D341Med (cell line): Measurements from ENCODE around the gene C10orf105.
A peak's percentile ranks its signal among the peaks of the same experiment; 100 is the strongest.

Source experiments
- DNase-seq: peaks from one replicate; pipeline ENCODE4 v3.0.0; 2012; ENCODE audit warnings: low spot score

Gene C10orf105

DNA sequence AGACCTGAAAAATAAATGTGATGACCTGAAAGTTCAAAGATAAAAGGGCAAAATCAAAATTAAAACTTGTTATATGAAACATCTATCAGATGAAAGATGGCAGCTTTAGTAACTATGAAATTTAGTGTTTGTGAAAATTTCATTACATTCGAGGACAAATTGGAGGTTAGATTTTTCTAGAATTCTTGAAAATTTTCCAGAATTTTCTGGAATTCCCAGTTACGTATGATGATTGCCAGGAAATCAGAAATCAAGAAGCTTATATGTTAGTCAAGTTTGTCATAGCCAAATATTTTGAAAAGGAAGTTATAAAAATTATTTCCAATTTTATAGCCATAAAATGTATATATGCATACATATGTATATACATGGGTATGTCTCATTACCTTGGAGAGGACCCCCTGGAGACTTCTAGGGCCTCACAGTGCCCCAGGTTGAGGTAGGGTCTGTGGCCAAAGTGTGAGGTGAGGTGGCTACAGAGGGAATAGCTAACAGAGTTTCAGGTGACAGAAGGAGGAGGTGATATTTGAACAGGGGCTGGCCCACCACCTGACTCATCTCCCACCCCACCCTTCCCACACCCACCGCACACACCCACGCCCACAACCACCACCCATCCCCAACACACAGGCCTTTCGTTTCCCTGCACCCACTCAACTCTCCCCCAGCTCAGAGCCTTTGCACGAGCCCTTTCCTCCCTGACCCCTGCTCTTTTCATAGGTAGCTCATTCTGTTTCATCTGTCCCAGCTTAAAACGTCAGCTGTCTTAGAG lies 21.5 kb downstream of the C10orf105 start:
- no peak for DNase-seq

DNA sequence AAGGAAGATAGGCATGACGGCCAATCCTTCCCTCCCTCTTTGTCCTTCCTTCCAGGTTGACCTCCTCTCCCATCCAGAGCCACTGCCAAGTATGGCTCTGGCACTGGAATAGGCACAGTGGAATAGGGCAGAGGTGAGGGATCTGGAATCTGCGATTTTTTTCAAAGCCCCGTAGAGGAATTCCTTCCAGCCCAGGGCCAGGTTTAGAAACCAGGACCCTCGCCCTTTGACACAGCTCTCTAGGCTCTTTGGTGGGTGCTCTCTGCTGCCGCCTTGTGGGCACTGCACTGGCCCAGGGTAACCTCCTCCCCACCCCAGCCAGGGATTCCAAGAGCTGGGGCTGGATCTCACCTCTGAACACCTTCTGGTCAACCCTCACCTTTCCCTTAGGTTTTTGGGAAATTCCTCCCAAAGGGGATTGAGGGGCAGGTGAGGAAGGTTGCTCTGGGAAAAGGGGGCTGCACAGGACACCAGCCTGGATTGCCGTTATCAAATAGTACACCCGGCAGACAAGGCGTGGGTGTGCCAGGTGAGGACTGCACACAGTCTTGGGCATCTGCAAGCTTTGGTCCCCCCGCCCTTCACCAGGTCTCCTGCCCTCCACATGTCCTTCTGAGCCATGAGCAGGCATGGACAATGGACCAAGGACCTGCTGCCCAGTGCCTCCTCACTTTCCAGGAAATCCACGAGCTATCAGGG lies 22.8 kb downstream of the C10orf105 start:
- peak; percentile 73 for DNase-seq

DNA sequence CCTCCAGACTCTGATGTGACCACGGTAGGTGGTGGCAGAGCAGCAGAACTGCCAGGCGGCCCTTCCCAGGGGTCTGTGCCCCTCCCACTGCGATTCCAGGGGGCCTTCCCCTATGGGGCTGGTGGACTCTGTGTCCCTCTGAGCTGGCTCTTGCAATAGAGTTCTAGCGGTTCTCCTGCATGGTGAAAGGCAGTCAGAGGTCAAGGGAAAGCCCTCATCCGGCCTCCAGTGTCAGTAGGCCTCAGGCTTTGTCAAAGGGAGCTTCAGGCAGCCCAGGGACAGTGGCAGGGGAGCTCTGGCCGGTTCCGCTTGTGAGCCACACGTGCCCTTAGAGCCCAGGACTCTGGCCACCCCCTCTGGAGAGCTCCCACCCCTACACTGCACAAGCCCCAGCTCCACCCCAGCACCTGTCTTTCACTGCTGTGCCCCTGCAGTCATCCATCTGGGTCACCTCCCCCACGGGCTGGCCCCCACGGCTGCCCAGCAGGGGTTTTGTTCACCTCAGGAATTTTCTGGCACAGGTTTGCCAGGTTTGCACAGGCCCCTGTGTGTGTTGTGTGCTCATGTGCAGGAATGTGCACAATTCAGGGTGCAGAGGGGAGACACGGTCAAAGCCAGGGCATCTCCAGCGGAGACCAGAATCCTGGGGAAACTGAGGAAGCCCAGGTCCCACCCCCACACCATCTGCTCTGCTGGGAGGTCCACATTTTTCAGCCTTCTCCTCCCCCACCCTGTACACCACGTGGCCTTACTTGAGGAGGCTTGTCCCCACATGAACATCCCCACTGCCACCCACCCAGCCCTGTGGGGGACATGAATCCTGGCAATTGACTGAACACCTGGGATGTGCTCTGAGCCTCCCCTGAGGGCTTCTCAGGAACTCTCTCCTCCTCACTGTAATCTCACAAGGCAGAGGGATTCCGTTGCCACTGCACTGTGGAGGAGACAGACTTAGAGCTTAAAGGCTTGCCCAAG lies 23.8 kb downstream of the C10orf105 start:
- DNase-seq: no peak

DNA sequence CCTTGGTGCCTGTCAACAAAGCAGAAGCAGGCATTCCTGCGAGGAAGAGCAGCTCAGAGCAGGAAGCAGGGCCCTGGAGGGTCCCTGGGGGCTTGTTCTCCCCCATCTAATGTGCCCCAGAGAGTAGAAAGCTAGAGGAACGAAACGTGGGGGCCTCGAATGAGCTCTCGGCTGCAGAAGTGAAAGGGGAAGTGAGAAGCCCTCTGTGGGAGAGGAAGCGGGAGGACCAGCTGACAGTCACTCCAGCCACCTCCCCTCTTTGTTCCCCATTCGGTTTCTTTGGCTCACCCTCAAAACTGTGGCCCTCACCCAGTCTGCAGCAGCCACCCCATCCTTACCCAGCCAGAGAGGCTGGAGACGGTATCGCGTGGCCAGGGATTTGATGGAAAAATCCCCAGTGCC lies 25.0 kb downstream of the C10orf105 start:
- no peak for DNase-seq

DNA sequence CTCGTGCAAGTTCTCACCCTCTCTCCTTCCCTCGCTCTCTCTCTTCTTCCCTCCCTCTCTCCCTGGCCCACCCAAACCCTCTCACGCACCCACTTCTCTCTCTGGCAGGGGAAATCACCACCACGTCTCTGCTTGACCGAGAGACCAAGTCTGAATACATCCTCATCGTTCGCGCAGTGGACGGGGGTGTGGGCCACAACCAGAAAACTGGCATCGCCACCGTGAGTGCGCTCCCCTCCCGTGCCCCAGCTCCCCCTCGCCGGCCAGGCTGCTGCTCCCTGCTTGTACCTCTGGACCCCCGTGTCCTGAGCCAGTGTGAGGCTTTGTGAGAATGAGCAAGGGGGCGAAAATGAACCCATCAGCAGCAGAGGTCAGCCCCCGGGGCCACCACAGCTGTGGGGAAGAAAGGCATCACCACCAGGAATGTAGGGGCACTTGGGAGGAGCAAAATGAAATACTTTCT lies 25.5 kb downstream of the C10orf105 start:
- DNase-seq: no peak

DNA sequence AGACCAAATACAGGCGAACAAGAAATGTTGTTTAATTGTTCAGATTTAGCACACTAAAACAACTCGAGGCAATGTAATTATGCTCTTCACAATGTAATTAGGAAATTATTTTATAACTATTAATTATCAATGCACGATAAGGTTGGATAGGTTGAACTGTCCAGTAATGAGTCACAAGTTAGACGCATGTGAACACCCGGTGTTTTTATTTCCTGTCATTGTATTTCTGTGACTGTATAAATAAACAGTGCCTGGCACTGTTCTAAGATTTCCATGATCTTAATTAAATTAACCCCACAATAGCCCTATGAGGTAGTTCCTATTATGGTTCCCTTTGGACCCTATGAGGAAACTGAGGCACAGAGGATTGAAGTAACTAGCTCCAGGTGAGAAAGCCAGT lies 26.2 kb downstream of the C10orf105 start:
- no peak for DNase-seq

DNA sequence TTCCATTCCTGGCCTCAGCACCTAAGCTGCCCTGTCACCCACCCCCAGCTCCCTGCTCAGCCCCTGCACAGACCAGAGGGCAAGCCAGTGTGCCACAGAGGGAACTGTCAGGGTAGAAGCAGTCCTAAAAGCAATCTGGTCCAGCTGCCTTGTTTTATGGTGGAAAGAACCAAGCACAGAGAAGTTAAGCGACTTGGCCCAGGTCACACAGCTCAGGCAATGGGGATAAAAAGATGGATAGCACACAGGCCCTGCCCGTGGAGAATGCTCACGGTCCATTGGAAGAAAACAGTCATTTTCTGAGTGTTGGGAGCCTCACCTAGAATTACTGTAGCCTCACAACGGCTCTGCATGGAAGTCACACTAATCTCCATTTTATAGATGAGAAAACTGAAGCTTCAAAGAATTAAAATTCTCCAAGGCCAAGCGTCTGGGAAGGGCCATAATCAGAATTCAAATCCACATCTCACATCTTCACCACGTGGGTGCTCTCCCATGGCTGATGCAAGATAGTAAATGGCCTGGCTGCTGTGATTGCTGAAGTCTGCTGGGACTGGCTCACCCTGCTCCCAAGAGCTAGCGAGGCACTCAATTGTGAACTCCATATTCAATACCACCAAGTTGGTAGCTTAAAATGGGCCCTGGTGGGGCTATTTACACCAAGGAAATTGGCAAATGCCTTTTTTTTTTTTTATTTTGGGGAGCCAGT lies 26.8 kb downstream of the C10orf105 start:
- DNase-seq: no peak

DNA sequence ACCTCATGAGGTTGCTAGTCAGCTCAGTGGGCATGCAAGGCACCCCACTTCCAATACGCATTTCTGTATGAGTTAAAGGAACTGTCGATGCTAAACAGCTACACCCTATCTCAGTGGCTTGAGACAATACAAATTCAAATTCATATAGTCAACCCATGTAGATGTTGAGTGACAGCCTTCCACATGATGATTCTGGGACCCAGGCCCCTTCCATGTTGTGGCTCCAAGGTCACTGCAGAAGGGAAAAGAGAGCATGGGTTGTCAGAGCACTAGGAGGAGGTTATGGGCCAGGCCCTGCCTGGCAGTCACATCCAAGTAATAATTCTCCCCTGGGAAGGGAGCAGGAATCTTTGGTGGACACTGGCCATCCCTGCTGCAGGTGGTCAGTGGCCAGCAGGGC lies 28.2 kb downstream of the C10orf105 start:
- no peak for DNase-seq

DNA sequence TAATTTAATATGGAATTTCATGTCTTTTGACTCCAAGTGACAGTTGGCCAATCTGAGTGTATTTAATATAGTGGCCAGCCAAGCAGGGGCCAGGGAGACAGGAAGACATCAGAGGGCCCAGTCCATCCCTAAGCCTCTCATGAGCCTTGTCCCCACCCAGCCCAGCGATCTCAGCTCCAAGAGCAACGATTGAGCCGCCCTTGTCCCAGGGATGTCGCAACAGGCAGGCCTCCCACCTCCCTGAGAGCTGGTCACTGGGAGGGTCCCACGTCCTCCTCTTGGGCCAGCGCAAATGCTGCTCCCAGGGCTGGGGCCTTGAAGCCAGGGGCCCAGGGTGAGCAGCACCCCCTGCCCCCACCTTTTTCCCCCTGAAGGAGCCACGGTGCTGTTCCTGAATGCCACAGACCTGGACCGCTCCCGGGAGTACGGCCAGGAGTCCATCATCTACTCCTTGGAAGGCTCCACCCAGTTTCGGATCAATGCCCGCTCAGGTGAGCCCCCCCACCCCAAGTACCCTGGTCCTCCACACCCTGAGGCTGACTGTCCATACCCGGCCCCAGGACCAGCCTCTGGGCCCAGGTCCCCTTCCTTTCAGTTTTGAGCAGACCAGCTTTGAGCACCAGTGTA lies 29.4 kb downstream of the C10orf105 start:
- no peak for DNase-seq

DNA sequence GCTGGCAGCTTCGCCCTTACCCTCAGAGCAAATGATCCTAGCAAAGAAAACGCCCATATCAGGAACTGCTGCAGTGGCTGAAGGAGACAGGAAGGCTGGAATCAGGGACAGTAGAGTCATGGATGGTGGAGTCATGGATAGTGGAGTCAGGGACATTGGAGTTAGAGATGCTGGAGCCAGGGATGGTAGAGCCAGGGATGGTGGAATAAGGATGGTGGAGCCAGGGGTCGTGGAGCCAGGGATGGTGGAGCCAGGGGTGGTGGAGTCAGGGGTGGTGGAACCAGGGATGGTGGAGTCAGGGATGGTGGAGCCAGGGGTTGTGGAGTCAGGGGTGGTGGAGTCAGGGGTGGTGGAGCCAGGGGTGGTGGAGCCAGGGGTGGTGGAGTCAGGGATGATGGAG lies 31.3 kb downstream of the C10orf105 start:
- DNase-seq: no peak

DNA sequence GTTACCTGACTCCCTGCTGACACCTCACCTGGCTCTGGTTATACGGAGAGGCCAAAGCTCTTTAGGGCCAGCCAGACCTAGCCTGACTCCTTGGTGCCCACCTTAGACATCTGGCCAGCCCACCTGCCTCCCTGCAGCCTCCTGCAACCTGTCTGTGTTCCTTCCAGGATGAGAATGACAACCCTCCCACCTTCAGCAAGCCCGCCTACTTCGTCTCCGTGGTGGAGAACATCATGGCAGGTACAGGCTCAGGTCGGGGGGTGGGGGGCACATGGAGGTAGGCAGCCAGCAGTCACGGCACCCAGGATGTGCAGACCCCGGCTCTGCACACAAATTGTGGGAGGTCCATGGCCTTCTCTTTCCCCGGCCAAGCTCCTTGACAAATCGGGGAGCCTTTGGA lies 32.1 kb downstream of the C10orf105 start:
- no peak for DNase-seq

DNA sequence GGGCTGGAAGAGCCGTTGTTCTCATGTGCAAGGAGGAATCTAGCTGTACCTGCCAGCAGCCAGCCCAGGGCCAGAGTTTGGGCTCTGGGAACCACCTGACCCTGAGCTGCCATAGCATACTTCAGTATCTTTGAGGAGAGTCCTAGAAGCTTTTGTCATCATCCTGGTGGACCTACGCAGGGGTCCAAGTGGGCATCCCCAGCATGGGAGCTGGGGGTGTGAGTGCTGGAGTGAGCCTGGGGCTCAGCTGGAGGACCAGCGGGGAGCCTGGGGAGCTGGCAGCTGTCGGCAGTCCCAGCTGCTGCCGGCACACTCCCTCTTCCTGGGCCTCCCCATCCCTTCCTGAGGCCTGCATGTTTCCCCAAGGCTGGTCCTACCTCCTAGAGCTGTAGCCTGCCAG lies 32.5 kb downstream of the C10orf105 start:
- no peak for DNase-seq

DNA sequence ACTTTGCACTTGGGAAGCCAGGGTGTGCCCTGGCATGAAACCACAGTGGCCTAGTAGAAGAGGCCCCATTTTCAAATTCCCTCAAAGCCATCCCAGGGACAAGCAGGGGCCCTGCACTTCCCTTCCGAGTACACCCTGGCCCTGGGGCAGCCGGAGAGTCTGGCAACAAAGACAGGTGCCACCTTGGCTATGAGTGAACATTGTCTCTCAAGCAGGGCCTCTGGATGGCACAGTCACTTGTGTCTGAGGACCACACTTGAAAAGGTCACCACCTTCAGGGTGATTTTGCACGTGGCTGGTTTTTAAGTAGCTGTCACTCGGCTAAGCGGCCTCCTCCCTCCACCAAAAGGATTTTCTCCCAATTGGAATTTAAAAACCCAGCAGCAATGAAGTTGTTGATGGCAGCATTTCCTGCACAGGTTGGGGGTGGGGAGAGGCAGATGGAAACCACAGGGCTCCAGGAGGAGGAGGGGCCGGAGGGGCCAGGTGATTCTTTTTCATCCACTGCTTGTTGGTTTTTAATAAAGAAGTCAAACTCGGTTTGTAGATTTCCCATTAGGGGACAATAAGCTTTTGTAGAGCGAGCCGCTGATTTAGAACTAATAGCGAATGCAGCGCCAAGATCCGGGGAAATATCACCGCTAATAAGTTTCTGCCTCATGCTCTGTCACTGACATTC lies 33.9 kb downstream of the C10orf105 start:
- DNase-seq: no peak

DNA sequence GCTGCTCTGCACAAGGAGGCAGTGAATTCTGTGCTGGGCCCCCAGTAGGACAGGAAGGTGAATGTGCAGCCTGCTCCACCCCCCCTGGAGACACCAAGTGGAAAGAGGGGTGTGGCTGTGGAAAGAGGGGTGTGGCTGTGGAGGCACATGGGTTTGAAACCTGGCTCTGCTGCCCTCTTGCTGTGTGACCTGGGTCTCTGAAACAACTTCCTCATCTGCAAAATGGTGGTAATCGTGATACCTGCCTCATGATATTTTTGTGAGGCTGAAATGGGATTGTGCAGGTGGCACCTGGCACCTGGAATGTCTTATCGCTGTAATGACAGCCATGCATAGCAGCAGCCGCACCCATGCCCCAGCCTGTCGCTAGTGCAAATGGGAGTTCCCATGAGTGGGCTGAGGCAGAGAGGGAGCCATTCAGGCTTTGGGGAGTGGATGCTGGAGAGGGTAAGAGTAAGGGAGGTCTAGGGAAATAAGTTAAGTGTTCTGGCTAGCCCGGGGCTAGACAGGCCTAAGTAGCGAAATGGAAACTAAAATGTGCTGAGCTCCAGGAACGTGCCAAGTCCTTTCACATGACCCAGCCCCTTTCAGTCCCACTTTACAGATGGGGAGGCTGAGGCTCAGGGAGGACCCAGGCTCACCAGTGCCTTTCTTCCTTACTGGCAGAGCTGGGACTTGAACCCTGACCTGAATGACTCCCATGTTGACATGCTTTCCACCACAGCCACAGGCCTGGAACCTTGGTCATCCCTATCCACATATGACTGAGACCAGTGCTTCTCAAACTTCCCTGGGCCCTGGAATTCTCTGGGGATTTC lies 35.0 kb downstream of the C10orf105 start:
- DNase-seq: no peak

DNA sequence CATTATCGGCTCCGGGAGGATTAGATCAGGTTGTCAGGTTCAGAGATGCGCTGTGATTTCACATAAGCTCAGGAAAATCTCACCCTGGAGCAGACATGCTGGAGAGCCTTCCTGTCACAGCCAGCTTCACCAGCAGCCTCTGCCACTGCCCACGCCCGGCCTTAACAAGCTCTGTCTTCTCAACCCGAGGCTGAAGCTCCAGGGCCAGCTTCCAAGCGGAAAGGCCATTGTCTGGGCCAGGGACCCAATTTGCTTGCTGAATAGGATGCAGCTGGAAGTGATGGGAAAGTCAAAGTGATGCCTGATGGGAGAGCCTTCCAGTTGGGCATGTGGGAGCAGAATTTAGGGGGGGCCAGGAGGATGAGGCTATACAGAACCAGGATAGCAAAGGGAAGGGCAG lies 36.3 kb downstream of the C10orf105 start:
- no peak for DNase-seq

DNA sequence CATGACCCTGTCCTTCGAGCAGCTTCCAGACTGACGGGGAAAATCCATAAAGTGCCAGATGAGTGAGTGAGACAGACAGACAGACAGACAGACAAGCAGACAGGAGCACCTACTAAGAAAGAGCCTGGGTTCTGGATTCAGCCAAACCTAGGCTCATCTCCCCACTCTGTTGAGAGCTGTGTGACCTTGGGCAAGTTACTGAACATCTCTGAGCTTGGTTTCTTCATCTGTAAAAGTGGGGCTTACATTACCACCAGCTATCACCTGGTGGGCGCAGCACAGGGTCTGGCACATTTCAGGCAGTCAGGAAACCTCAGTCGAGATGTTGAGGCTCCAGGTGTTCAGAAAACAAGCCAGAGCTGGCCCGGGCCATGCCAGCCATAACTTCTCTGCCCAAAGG lies 37.6 kb downstream of the C10orf105 start:
- DNase-seq: no peak

DNA sequence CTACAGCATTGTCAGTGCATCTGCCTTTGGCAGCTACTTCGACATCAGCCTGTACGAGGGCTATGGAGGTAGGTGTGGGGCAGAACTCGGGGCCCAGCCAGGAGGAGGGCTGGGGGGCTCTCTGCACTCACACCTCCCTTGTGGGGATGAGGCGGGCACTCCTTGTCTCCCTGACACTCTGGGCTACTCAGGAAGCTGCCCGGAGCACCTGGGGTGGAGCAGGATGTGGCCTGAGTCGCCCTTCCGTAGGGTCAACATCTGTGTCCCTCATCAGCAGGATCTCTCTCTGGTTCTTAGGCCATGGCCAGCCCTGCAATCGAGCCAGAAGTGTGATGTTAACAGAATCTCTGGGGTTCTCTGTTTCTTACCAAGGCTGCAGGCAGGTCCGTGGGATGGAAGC lies 40.2 kb downstream of the C10orf105 start:
- DNase-seq: no peak

DNA sequence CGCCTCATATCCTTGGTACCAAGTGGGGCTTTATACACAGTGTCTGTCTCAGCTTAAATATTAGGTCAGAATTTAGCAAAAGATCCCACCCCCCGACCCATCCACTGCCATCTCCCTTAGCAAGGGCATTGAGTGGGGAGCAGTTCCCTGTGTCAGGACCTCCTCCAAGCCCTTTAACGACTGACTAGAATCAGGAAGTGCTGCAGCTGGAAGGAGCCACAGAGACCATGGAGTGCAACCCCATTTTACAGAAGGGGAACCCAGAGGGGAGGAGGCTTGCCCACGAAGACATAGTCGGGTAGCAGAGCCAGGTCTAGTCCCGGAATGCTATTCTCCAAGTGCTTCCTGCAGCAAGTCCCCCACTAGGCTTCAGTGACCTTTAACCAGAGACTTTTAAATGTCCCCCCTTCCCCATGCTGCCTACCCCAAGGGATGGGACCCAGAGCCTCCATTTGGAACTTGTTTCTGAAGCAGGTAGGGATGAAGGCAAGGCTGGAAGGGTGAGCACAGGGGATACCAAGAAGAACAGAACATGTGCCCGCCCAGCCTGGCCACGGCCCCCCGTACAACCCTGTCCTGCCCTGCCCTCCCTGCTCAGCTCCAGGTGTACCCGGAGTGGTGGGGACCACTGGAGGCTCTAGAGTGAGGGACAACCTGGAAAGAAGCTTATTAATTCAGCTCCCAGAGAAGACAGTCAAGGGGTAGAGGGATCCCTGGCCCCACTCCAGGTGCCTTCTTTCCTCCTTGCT lies 41.3 kb downstream of the C10orf105 start:
- no peak for DNase-seq

DNA sequence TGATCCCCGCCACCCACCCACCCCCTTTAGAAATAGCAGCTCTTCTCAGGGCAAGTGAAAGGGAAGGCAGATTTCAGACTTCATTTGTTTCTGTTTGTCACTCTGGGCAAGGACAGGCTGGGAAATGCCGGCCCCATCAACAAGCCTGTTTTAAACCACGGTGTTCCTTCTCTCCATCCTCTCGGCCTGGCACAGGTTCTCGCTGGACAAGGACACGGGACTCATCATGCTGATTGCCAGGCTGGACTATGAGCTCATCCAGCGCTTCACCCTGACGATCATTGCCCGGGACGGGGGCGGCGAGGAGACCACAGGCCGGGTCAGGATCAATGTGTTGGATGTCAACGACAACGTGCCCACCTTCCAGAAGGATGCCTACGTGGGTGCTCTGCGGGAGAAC lies 42.3 kb downstream of the C10orf105 start:
- DNase-seq: no peak
